CD4-positive, CD25-positive, alpha-beta regulatory T cell (primary cell): Measurements from ENCODE around the gene ACRBP. TPM values are rescaled to one million over a fixed set of nuclear protein-coding genes. Genes with fewer than 3 reads are reported as not detected.
A peak's percentile ranks its signal among the peaks of the same experiment; 100 is the strongest.
"Not testable (repeated sequence)": the region's sequence is repeated elsewhere in the genome, so short reads cannot be mapped to it uniquely, and the experiment has no call there.

Source experiments
- ATAC-seq, 2 donors: fragments of 150-1000 bp; cut with Tn5 transposase; one replicate each; pipeline ENCODE4 v1.10.0; 2021; ENCODE audit warnings: low read depth in 2 of 2, moderate number of reproducible peaks in 2 of 2, moderate library complexity in 1 of 2
- DNase-seq, 3 donors: peaks; one replicate each; pipeline versions ENCODE4 v3.0.0 to v3.0.0-alpha.2; 2012 to 2022; ENCODE audit warnings: mixed read lengths in 1 of 3
- H3K27ac ChIP-seq: one replicate; pipeline ENCODE4 v1.7.0; 2013; ENCODE audit warnings: mild to moderate bottlenecking, low read length; ENCODE audit not compliant: insufficient read depth, poor library complexity, severe bottlenecking
- H3K27me3 ChIP-seq: one replicate; pipeline ENCODE4 v1.7.0; 2013; ENCODE audit warnings: low read length; ENCODE audit not compliant: control insufficient read depth, insufficient read depth
- H3K36me3 ChIP-seq: one replicate; pipeline ENCODE4 v1.7.0; 2013; ENCODE audit warnings: mild to moderate bottlenecking, low read length, moderate library complexity; ENCODE audit not compliant: control insufficient read depth, insufficient read depth
- H3K4me1 ChIP-seq: 2 replicates; pipeline ENCODE4 v1.7.0; 2013; ENCODE audit warnings: mild to moderate bottlenecking, low read length; ENCODE audit not compliant: insufficient read depth, control insufficient read depth, poor library complexity, severe bottlenecking
- H3K4me3 ChIP-seq: one replicate; pipeline ENCODE4 v1.7.0; 2013; ENCODE audit warnings: low read depth, mild to moderate bottlenecking, low read length, moderate library complexity
- H3K9me3 ChIP-seq, 2 experiments: 1 replicate in 1 of 2; 2 replicates in 1 of 2; pipeline ENCODE4 v1.7.0; 2013; ENCODE audit warnings: low read length in 2 of 2, mild to moderate bottlenecking in 1 of 2, moderate library complexity in 1 of 2; ENCODE audit not compliant: control insufficient read depth in 2 of 2
- H3K27ac Mint-ChIP-seq, 3 donors: one replicate each; pipeline ENCODE4 v1.8.0; 2020 to 2022; ENCODE audit warnings: mild to moderate bottlenecking in 3 of 3, mixed read lengths in 3 of 3, moderate library complexity in 2 of 3
- H3K27me3 Mint-ChIP-seq: one replicate; pipeline ENCODE4 v1.8.0; 2022; ENCODE audit warnings: mild to moderate bottlenecking, mixed read lengths
- H3K36me3 Mint-ChIP-seq: one replicate; pipeline ENCODE4 v1.8.0; 2020; ENCODE audit warnings: mixed read lengths
- H3K4me1 Mint-ChIP-seq, 4 donors: one replicate each; pipeline ENCODE4 v1.8.0; 2020 to 2022; ENCODE audit warnings: mixed read lengths in 4 of 4, mild to moderate bottlenecking in 1 of 4
- H3K4me3 Mint-ChIP-seq, 4 donors: one replicate each; pipeline ENCODE4 v1.8.0; 2020 to 2022; ENCODE audit warnings: mild to moderate bottlenecking in 4 of 4, mixed read lengths in 4 of 4, moderate library complexity in 3 of 4
- H3K9me3 Mint-ChIP-seq, 7 donors: one replicate each; pipeline ENCODE4 v1.8.0; 2020 to 2022; ENCODE audit warnings: mixed read lengths in 7 of 7, mild to moderate bottlenecking in 3 of 7, moderate library complexity in 2 of 7
- polyA plus RNA-seq, 4 donors: library from polyadenylated mRNA; unstranded; fragments of 300-500 nt; fragmentation: Illumina TruSeq; gene quantifications; one replicate each; pipeline ENCODE4 v1.2.3, GENCODE V29; 2021
- total RNA-seq: library from RNA; stranded (reverse); gene quantifications from one replicate; pipeline ENCODE4 v1.2.3, GENCODE V29; 2022

Gene ACRBP
- total and polyA plus RNA-seq, 5 donors from 2014 or later: 0.41 to 13.7 TPM; not detected in 3

DNA sequence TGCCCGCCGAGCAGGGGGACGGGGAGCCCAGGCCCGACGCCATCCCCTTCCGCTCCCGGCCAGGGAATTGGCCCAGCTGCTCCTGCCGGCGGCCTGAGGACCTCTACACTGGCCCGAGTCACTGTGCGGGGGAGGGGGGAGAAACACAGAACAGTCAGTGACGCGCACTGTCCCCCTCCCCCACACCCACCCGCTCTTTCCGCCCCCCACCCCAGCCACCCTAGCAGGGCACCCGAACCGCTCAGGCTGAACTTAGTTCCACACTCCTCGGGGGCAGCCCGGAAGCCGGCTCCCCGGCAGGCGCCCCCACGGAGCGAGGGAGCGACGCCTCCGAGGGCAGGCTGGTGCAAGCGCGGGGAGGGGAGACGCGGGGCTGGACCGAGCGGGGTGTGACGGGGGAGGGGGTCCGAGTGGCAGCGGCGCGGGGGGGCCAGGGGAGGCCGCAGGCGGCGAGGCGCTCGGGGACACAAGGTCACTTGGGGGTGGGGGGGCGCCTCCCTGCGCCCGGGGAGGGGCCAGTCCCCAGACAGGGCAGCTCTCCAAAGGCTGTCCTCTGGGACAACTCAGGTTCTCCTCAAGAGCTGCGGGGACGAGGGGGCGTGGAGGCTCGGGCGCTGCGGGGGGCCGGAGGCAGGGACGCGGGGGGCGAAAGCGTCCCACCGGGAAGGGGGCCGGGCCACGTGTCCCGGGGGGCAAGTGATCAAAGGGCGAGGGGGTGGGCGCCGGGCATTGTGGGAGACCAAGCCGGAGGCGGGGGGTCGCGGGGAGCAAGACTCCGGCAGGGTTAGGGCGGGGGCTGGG is 40.7 kb downstream of the ACRBP start:
- Histone ChIP-seq H3K27me3 (no peaks in the 10 kb centered on the region), H3K27ac (peak overlapping the region; percentile 96), H3K36me3 (peaks cover 10% of the 10 kb centered on the region), H3K9me3 (no peaks in the 10 kb centered on the region), H3K4me3 (peak overlapping the region; percentile 94), H3K4me1 (peaks cover 53% of the 10 kb centered on the region)
- ATAC-seq (peak; percentile 33 to 38), DNase-seq (peak; percentile 55 to 70 (median 69))
- peaks cover 4% of the 10 kb centered on the region for H3K27me3 Mint-ChIP-seq
- H3K4me3 Mint-ChIP-seq: peak overlapping the region in 3 of 4 donors; percentile 90 to 97 (median 94)
- H3K27ac Mint-ChIP-seq: peak overlapping the region; percentile 93 to 97 (median 95)
- H3K4me1 Mint-ChIP-seq: peaks cover 10 to 59% (median 42%) of the 10 kb centered on the region in 4 donors
- peaks cover 0 to 4% (median 0%) of the 10 kb centered on the region in 7 donors for H3K9me3 Mint-ChIP-seq
- peaks cover 17% of the 10 kb centered on the region for H3K36me3 Mint-ChIP-seq

DNA sequence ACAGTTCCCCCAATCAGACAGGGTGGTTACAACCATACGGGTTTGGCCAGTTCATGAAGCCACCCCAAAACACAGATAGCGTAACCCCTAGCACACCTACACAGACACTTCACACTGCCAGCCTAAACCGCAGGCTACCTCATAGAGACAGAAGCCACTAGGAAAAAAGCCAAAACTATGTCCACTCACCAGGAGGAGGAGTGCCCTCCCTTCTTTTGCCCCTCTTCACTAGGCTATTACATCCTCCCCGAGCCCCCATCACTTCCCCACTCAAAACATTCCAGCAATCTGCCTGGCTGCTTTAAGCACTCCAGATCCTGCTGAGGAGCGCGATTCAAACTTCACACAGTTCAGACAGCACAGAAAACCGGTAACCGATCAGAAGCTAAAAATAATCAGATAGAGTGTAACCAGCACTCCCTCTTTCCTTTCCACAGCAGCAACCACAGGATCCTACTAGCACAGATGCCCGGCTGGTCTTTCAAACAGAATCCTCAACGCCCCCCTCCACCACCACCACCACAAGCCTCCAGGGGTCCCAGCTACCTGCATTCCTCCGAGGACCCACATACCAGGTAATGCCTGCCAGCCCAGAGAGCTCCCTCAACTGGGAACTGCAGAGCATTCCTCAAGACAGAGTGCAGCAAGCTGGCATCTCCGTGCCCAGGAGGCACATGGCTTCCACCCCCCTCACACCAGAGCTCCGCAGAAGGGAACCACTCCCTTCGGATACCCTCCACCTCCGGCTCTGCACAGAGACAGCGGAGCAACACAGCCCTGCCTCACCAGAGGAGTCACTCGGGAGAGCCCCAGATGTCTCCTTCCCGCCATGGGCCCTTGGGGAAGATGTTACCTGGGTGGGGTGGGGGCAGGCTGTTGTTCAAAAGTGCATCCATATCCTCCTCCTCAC is 41.6 kb downstream of the ACRBP start:
- H3K36me3 ChIP-seq: peaks cover 19% of the 10 kb centered on the region
- H3K4me3 ChIP-seq: peak overlapping the region; percentile 94
- peaks cover 45% of the 10 kb centered on the region for H3K4me1 ChIP-seq
- Mint-ChIP-seq H3K27me3 (peaks cover 4% of the 10 kb centered on the region), H3K4me1 (peaks cover 4 to 56% (median 35%) of the 10 kb centered on the region in 4 donors), H3K36me3 (peaks cover 25% of the 10 kb centered on the region), H3K9me3 (peaks cover 0 to 4% (median 0%) of the 10 kb centered on the region in 7 donors), H3K4me3 (peak overlapping the region in 3 of 4 donors; percentile 90 to 97 (median 94)), H3K27ac (peak overlapping the region; percentile 93 to 97 (median 95))
- no peaks in the 10 kb centered on the region for H3K9me3 ChIP-seq
- ATAC-seq (peak; percentile 26 to 37), DNase-seq (peak; percentile 37 to 59 (median 52))
- H3K27me3 ChIP-seq: no peaks in the 10 kb centered on the region
- H3K27ac ChIP-seq: peak overlapping the region; percentile 96

DNA sequence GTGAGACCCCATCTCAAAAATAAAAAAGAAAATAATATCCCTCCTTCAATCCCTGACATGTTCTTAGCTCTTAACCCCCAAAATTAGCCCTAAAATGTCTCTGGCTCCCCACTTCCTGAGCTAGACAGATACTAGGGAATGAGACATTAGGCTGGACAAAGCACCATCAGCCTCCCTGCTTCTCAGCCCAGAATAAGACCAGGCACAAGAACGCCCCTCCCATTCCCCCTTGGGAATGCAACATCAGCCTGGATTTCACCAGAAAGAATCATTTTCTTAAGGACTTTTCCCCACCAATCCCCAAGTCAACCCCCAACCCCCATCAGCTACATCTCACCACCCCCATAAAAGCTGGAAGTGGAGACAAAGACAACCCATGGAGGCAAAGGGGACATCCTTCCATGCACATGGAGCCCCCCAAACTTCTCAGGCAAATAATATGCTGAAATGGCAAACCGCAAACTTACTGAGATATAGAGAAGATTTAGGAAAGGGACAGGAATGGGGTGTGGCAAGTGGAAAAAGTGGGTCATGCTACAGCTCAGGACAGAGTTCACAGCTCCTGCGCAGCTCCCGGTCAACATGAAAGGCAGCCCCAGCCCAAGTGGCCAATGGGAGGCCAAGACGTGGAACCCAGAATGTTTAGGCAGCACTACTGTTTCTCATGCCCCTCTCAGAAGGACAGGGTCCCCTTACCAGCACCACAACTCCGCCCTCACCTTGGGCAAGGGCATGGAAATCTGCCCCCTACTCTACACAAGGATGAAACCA is 42.8 kb downstream of the ACRBP start:
- Histone ChIP-seq H3K9me3 (no peaks in the 10 kb centered on the region), H3K27me3 (no peaks in the 10 kb centered on the region), H3K36me3 (peaks cover 31% of the 10 kb centered on the region), H3K4me3 (peak overlapping the region; percentile 94), H3K27ac (peak overlapping the region; percentile 96), H3K4me1 (peaks cover 45% of the 10 kb centered on the region)
- Mint-ChIP-seq H3K4me3 (peak overlapping the region in 3 of 4 donors; percentile 90 to 97 (median 94)), H3K9me3 (peaks cover 0 to 4% (median 0%) of the 10 kb centered on the region in 7 donors), H3K36me3 (peaks cover 36% of the 10 kb centered on the region), H3K27me3 (peaks cover 4% of the 10 kb centered on the region), H3K27ac (peak overlapping the region; percentile 93 to 97 (median 95)), H3K4me1 (peaks cover 4 to 55% (median 36%) of the 10 kb centered on the region in 4 donors)
- DNase-seq (no peak), ATAC-seq (no peak)

DNA sequence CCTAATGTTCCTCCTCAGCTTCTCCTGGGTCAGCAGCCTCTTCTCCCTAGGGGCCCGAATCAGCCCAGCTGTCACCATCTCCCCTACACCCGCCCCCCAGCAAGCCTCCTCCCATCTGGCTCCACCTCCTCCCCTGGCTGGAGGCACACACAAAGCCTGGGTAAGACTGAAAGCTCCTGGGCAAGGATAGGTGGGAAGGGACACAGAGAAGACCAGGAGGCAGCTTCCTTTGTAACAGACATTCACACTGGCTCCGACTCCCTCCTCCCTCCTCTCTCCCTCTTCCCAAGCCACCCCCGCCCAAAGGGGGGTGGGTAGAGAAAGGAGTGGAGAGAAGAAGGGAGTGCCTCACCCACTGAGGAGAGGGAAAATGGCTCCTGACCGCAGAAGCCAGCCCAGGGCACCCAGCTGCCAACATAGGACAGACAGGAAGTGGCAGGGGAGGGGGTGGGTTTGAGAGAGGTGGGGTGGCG is 44.1 kb downstream of the ACRBP start:
- Mint-ChIP-seq H3K4me1 (peaks cover 4 to 57% (median 37%) of the 10 kb centered on the region in 4 donors), H3K9me3 (peaks cover 0 to 4% (median 0%) of the 10 kb centered on the region in 7 donors), H3K36me3 (peaks cover 43% of the 10 kb centered on the region), H3K27me3 (peaks cover 4% of the 10 kb centered on the region), H3K27ac (peak overlapping the region; percentile 93 to 97 (median 96)), H3K4me3 (peak overlapping the region in 3 of 4 donors; percentile 90 to 97 (median 94))
- Histone ChIP-seq H3K9me3 (no peaks in the 10 kb centered on the region), H3K4me3 (peak overlapping the region; percentile 74), H3K36me3 (peaks cover 43% of the 10 kb centered on the region), H3K27me3 (no peaks in the 10 kb centered on the region), H3K27ac (peak overlapping the region; percentile 65), H3K4me1 (peaks cover 44% of the 10 kb centered on the region)
- DNase-seq: peak; percentile 43 to 75 (median 46)
- ATAC-seq: no peak

DNA sequence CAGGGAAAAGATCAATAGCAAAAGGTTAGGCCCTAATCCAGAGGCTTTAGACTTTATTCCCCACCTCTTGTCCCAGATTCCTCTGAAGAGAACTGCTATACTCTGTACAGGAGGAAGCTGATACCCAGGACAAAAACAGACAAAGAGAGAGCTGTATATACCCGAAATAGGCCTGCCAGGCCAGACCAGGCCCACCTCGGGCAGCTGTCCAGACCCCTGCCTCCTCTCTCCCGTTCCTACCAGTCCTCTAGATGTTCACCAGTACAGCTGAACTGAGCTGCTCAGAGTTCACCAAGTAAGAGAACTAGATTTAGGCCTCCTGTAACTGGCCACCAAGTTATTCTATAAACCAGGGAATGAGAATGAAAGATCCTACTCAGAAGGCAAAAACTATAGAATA is 44.7 kb downstream of the ACRBP start:
- H3K27ac ChIP-seq: peak overlapping the region; percentile 65
- no peak for DNase-seq
- Mint-ChIP-seq H3K27ac (peak overlapping the region; percentile 93 to 97 (median 96)), H3K9me3 (peaks cover 0 to 4% (median 0%) of the 10 kb centered on the region in 7 donors), H3K4me1 (peaks cover 4 to 59% (median 37%) of the 10 kb centered on the region in 4 donors), H3K4me3 (peak overlapping the region in 3 of 4 donors; percentile 90 to 97 (median 94)), H3K27me3 (peaks cover 4% of the 10 kb centered on the region), H3K36me3 (peaks cover 49% of the 10 kb centered on the region)
- no peak for ATAC-seq
- H3K4me3 ChIP-seq: peak overlapping the region; percentile 67
- peaks cover 39% of the 10 kb centered on the region for H3K4me1 ChIP-seq
- no peaks in the 10 kb centered on the region for H3K9me3 ChIP-seq
- H3K27me3 ChIP-seq: no peaks in the 10 kb centered on the region
- H3K36me3 ChIP-seq: peaks cover 49% of the 10 kb centered on the region

DNA sequence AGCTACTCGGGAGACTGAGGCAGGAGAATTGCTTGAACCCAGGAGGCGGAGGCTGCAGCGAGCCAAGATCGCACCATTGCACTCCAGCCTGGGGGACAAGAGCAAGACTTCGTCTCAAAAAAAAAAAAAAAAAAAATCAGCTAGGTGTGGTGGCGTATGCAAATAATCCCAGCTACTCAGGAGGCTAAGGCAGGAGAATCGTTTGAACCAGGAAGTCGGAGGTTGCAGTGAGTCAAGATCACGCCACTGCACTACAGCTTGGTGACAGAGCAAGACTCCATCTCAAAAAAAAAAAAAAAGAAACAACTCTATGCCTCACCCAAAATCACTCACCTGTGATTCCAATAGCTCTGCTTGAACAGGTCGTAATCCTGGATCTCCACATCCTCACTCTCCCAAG is 51.6 kb downstream of the ACRBP start:
- H3K36me3 Mint-ChIP-seq: peaks cover 70% of the 10 kb centered on the region
- H3K27ac Mint-ChIP-seq: peak overlapping the region in 2 of 3 donors; percentile 5 to 19
- peaks cover 88% of the 10 kb centered on the region for H3K36me3 ChIP-seq
- H3K4me1 Mint-ChIP-seq: peaks cover 0 to 30% (median 9%) of the 10 kb centered on the region in 4 donors
- H3K9me3 Mint-ChIP-seq, H3K4me1 ChIP-seq, H3K27me3 Mint-ChIP-seq, H3K4me3 ChIP-seq, H3K9me3 ChIP-seq, H3K27ac ChIP-seq, DNase-seq, H3K27me3 ChIP-seq, ATAC-seq, H3K4me3 Mint-ChIP-seq: not testable (repeated sequence)

DNA sequence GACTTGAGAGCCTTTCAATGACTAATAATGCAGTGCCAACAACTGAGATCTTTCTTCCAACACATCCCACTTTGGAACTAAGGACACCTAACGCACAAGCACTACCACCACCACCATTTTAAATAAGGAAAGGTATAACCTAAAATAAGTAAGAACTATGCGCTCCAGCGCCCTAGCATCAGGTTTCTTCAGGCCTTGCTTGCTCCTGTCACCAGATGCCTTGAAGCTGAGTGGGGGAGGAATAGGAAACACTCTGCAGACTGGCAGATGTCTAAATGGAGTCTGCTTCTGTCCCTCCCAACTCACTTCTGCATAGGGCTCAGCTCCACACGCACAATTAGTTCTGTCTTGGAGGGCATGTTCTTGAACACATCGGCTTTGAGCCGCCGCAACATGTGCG is 55.1 kb downstream of the ACRBP start:
- no peak overlapping the region for H3K27ac ChIP-seq
- DNase-seq: no peak
- H3K36me3 Mint-ChIP-seq: peaks cover 65% of the 10 kb centered on the region
- ATAC-seq: no peak
- H3K9me3 ChIP-seq: no peaks in the 10 kb centered on the region
- peaks cover 87% of the 10 kb centered on the region for H3K36me3 ChIP-seq
- H3K4me1 Mint-ChIP-seq: peaks cover 0 to 17% (median 7%) of the 10 kb centered on the region in 4 donors
- no peaks in the 10 kb centered on the region for H3K27me3 ChIP-seq
- H3K9me3 Mint-ChIP-seq: no peaks in the 10 kb centered on the region
- H3K4me1 ChIP-seq: no peaks in the 10 kb centered on the region
- H3K27ac Mint-ChIP-seq: peak overlapping the region in 2 of 3 donors; percentile 68 to 91
- no peaks in the 10 kb centered on the region for H3K27me3 Mint-ChIP-seq
- H3K4me3 Mint-ChIP-seq: no peak overlapping the region
- H3K4me3 ChIP-seq: no peak overlapping the region
